Chondrocyte (in vitro differentiated cells): ENCODE data around the gene RREB1. TPM values are rescaled to one million over a fixed set of nuclear protein-coding genes. Genes with fewer than 3 reads are reported as not detected.

Source experiments
- DNase-seq: peaks from one replicate; pipeline ENCODE4 v3.0.0; 2021; ENCODE audit warnings: mixed read lengths, low spot score
- H3K27ac Mint-ChIP-seq: one replicate; pipeline ENCODE4 v1.8.0; 2021; ENCODE audit warnings: mild to moderate bottlenecking, moderate library complexity, mixed read lengths; ENCODE audit not compliant: unreplicated experiment
- H3K27me3 Mint-ChIP-seq: 2 replicates; pipeline ENCODE4 v1.8.0; 2021; ENCODE audit warnings: low read depth, mixed read lengths
- H3K36me3 Mint-ChIP-seq: 2 replicates; pipeline ENCODE4 v1.8.0; 2021; ENCODE audit warnings: low read depth, mixed read lengths
- H3K4me1 Mint-ChIP-seq: 2 replicates; pipeline ENCODE4 v1.8.0; 2021; ENCODE audit warnings: low read depth, mild to moderate bottlenecking, mixed read lengths
- H3K4me3 Mint-ChIP-seq: one replicate; pipeline ENCODE4 v1.8.0; 2021; ENCODE audit warnings: mild to moderate bottlenecking, moderate library complexity, mixed read lengths; ENCODE audit not compliant: unreplicated experiment
- H3K9me3 Mint-ChIP-seq: 2 replicates; pipeline ENCODE4 v1.8.0; 2021; ENCODE audit warnings: low read depth, mixed read lengths
- CTCF ChIP-seq: fragments of 200-600 bp; sonication (generic); IDR thresholded peaks from 2 replicates; pipeline ENCODE4 v1.5.0; 2021; ENCODE audit warnings: antibody characterized with exemption, mild to moderate bottlenecking, moderate library complexity
- total RNA-seq: library from RNA; stranded (reverse); gene quantifications from 3 replicates; pipeline ENCODE4 v1.2.1, GENCODE V29; 2021

The RREB1 gene
- total RNA-seq, 1 donor from 2014 or later: 28.4 TPM

DNA sequence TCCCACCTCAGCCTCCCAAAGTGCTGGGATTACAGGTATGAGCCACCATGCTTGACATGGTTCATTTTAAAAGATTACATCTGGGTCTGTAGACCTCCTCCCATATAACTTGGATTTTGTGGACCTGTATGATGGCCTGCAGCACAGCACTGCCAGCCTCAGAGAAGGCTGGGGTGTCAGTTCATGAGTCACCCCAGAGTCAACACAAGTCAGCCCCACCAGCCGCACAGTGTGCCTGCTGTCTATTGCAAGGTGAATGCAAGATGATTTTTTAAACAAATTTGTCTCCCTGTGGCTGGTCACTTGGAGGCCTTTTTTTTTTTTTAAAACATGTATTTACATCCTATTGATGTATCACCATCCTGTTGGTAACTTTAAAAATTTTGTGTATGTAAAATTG lies 76.7 kb downstream of the RREB1 start:
- Mint-ChIP-seq H3K9me3 (no peaks in the 10 kb centered on the region), H3K36me3 (peaks cover 45% of the 10 kb centered on the region), H3K27ac (no peak overlapping the region), H3K4me1 (no peaks in the 10 kb centered on the region), H3K27me3 (no peaks in the 10 kb centered on the region), H3K4me3 (no peak overlapping the region)
- no peak for TF ChIP-seq CTCF
- no peak for DNase-seq

DNA sequence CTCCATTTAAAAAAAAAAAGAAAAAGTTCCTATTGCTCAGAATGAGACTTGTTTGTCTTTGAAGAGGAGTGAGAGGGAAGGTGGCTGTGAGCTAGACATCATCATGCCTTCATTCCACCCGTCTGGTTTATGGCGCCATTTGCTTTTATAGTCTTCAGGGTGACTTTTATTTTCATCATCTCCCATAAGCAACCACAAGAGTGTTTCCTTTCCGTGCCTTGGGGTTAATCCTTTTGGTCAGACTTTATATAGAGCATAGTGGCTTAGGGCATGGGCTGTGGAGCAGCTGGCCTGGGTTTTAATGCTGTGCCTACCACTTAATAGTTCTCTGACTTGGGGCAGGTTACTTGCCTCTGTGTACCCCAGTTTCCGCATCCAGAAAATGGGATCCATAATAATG lies 77.8 kb downstream of the RREB1 start:
- Mint-ChIP-seq H3K9me3 (no peaks in the 10 kb centered on the region), H3K27me3 (no peaks in the 10 kb centered on the region), H3K27ac (no peak overlapping the region), H3K4me3 (no peak overlapping the region), H3K36me3 (peaks cover 47% of the 10 kb centered on the region), H3K4me1 (no peaks in the 10 kb centered on the region)
- no peak for DNase-seq
- TF ChIP-seq CTCF: no peak

GRCh38 chr6:7188492-7188891 lies 80.7 kb downstream of the RREB1 start:
- DNase-seq: no peak
- H3K4me1 Mint-ChIP-seq: no peaks in the 10 kb centered on the region
- H3K4me3 Mint-ChIP-seq: no peak overlapping the region
- no peaks in the 10 kb centered on the region for H3K9me3 Mint-ChIP-seq
- H3K27ac Mint-ChIP-seq: no peak overlapping the region
- no peaks in the 10 kb centered on the region for H3K27me3 Mint-ChIP-seq
- H3K36me3 Mint-ChIP-seq: peaks cover 46% of the 10 kb centered on the region
- no peak for TF ChIP-seq CTCF

DNA sequence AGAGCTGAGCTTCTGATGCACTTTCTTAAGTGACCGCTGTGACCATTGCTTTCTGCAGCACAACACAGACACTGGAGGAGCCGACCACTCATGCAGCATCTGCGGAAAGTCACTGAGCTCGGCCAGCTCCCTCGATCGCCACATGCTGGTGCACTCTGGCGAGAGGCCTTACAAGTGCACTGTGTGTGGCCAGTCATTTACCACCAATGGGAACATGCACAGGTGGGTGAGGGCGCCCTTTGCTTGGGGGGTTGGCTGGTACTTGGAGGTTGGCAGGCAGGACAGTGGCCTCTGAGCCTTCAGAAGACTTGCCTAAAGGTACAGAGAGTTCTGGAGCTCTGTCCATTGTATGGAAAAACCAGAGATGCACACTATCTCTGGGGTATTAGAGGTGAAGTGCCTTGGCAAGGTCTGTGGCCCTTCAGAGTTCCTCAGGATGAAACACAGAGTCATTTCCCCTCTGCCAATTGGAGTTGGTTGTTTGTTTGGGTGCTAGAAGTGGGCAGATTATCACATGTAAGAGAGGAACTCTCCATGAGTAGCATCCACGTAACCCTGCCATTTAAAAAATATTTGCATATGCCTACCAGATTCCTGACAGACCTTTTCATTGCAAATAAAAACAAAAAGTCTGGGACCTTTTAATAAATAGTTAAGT lies 81.5 kb downstream of the RREB1 start:
- Mint-ChIP-seq H3K27me3 (no peaks in the 10 kb centered on the region), H3K36me3 (peaks cover 44% of the 10 kb centered on the region), H3K9me3 (no peaks in the 10 kb centered on the region), H3K4me1 (no peaks in the 10 kb centered on the region), H3K27ac (no peak overlapping the region), H3K4me3 (no peak overlapping the region)
- no peak for TF ChIP-seq CTCF
- DNase-seq: no peak

- Mint-ChIP-seq H3K27me3 (no peaks in the 10 kb centered on the region), H3K4me3 (no peak overlapping the region), H3K27ac (no peak overlapping the region), H3K36me3 (peaks cover 38% of the 10 kb centered on the region), H3K4me1 (peaks cover under 1% of the 10 kb centered on the region), H3K9me3 (no peaks in the 10 kb centered on the region)
- TF ChIP-seq CTCF: no peak
- DNase-seq: no peak
Measured at GRCh38 chr6:7190791-7191190, 83.0 kb downstream of the RREB1 start.
